ENCODE results near the gene MIGA2.

DNA sequence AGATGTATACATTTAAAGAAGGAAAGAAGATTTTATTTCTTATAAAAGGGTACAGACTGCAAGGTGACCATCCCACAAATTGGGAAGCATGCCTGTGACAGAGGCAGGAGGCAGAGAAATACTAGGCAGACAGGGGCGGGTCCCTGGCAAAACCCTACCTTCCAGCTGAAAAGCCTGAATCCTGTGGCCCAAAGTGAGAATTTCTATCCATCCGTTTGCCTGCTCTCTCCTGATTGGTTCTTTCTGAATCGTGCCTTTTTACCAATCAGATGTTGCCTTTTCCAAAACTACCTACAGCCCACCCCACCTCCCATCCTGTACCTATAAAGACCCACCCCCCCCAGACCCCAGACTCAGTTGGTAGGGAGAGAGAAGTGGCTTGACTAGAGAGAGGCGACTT is 4.9 kb upstream of the MIGA2 start:
- TF ChIP-seq, protein P1, sequence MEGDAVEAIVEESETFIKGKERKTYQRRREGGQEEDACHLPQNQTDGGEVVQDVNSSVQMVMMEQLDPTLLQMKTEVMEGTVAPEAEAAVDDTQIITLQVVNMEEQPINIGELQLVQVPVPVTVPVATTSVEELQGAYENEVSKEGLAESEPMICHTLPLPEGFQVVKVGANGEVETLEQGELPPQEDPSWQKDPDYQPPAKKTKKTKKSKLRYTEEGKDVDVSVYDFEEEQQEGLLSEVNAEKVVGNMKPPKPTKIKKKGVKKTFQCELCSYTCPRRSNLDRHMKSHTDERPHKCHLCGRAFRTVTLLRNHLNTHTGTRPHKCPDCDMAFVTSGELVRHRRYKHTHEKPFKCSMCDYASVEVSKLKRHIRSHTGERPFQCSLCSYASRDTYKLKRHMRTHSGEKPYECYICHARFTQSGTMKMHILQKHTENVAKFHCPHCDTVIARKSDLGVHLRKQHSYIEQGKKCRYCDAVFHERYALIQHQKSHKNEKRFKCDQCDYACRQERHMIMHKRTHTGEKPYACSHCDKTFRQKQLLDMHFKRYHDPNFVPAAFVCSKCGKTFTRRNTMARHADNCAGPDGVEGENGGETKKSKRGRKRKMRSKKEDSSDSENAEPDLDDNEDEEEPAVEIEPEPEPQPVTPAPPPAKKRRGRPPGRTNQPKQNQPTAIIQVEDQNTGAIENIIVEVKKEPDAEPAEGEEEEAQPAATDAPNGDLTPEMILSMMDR (IDR thresholded peaks at IDR 0.05 in 8 of 11, conservative IDR thresholded peaks at IDR 0.05 in 3 of 11), result no peak
- no peak for TF ChIP-seq POLR2AphosphoS5 (IDR thresholded peaks at IDR 0.05)
- TF ChIP-seq POLR2A (IDR thresholded peaks at IDR 0.05), result no peak

Measured in spleen (tissue), 7 donors.